Spleen (tissue), 7 donors: ENCODE data around the gene TMEM114.

Source experiments
- CTCF ChIP-seq, 11 experiments: fragments of 200-600 bp in 7 of 11; fragments of 450-650 bp in 4 of 11; sonication (generic) in 4 of 11; IDR thresholded peaks in 8 of 11; conservative IDR thresholded peaks in 3 of 11; 1 replicate in 7 of 11; 2 replicates in 4 of 11; pipeline versions ENCODE4 v1.4.0 to v1.8.0; 2016 to 2021; ENCODE audit warnings: antibody characterized with exemption in 11 of 11, inconsistent platforms in 4 of 11, mild to moderate bottlenecking in 1 of 11
- POLR2A ChIP-seq, 3 donors: fragments of 450-650 bp; IDR thresholded peaks; one replicate each; pipeline ENCODE4 v1.5.1; 2017; ENCODE audit warnings: antibody characterized with exemption in 3 of 3, mild to moderate bottlenecking in 1 of 3
- POLR2AphosphoS5 ChIP-seq, 3 donors: sonication (generic); formaldehyde crosslinking; IDR thresholded peaks; one replicate each; pipeline ENCODE4 v1.5.1; 2017; ENCODE audit warnings: antibody characterized with exemption in 3 of 3
- donor health status: DM: no; HTN: no; CAD: no; lungs with moderate emphysema.
- donor health status: DM: no; HTN: no; CAD: no.
- donor health status: DM: no; HTN: no; CAD: no.

GRCh38 chr16:8628981-8629725 is 38.8 kb upstream of the TMEM114 start:
- TF ChIP-seq CTCF (IDR thresholded peaks at IDR 0.05 in 8 of 11, conservative IDR thresholded peaks at IDR 0.05 in 3 of 11) (no peak), POLR2A (IDR thresholded peaks at IDR 0.05) (no peak), POLR2AphosphoS5 (IDR thresholded peaks at IDR 0.05) (no peak)
